Left ventricle myocardium inferior (tissue), 1 donor: Measurements from ENCODE around the gene ARHGAP9. TPM values are rescaled to one million over a fixed set of nuclear protein-coding genes. Genes with fewer than 3 reads are reported as not detected.
"Not testable (repeated sequence)": the region's sequence is repeated elsewhere in the genome, so short reads cannot be mapped to it uniquely, and the experiment has no call there.

ENCODE experiments used
- DNase-seq: peaks from one replicate; pipeline ENCODE4 v3.0.0-alpha.2; 2020
- H3K27ac ChIP-seq: fragments of 200-600 bp; replicated peaks from 2 replicates; pipeline ENCODE4 v1.8.0; 2021
- H3K27me3 ChIP-seq: fragments of 200-600 bp; 2 replicates; pipeline ENCODE4 v1.8.0; 2021; ENCODE audit warnings: low read depth
- H3K36me3 ChIP-seq: fragments of 200-600 bp; 2 replicates; pipeline ENCODE4 v1.8.0; 2021
- H3K4me1 ChIP-seq: fragments of 200-600 bp; 2 replicates; pipeline ENCODE4 v1.8.0; 2021
- H3K4me3 ChIP-seq: fragments of 200-600 bp; 2 replicates; pipeline ENCODE4 v1.8.0; 2021; ENCODE audit warnings: mild to moderate bottlenecking, moderate library complexity
- H3K9me3 ChIP-seq: fragments of 200-600 bp; replicated peaks from 2 replicates; pipeline ENCODE4 v1.8.0; 2021
- CTCF ChIP-seq: fragments of 200-600 bp; IDR thresholded peaks from 2 replicates; pipeline ENCODE4 v1.8.0; 2021; ENCODE audit warnings: antibody characterized with exemption, mild to moderate bottlenecking, borderline replicate concordance
- intact Hi-C: fragments of 100-400 bp; cut with micrococcal nuclease; formaldehyde crosslinking; loops from one replicate; pipeline ENCODE4 v1.11.0; 2022
- total RNA-seq: library from RNA; stranded (reverse); fragmentation: NEBNext Ultra II Directional; extraction: Animal tissue kit (Norgen Biotek cat#: 25700); gene quantifications from one replicate; pipeline ENCODE4 v1.2.1, GENCODE V29; 2021
- donor health status: DM: no; HTN: yes; CAD: no; lungs with severe emphysema.

Gene ARHGAP9
- total RNA-seq, 1 donor from 2014 or later, result 4.2 TPM

- DNase-seq, result no peak
- Histone ChIP-seq H3K36me3 (peaks cover 73% of the 10 kb centered on the region), H3K9me3 (no peaks in the 10 kb centered on the region), H3K4me3 (no peak overlapping the region), H3K27me3 (no peaks in the 10 kb centered on the region), H3K4me1 (peaks cover 8% of the 10 kb centered on the region), H3K27ac (no peak overlapping the region)
- intact Hi-C loops, result no loop called here
- no peak for TF ChIP-seq CTCF
Measured at GRCh38 chr12:57511161-57511560, 31.5 kb upstream of the ARHGAP9 start.

GRCh38 chr12:57507796-57508195 is 28.1 kb upstream of the ARHGAP9 start:
- H3K27ac ChIP-seq, DNase-seq, H3K27me3 ChIP-seq, H3K4me1 ChIP-seq, intact Hi-C loops, H3K9me3 ChIP-seq, H3K4me3 ChIP-seq: not testable (repeated sequence)
- peaks cover 73% of the 10 kb centered on the region for H3K36me3 ChIP-seq

- peaks cover 72% of the 10 kb centered on the region for H3K36me3 ChIP-seq
- H3K27ac ChIP-seq, H3K9me3 ChIP-seq, intact Hi-C loops, DNase-seq, H3K27me3 ChIP-seq, H3K4me1 ChIP-seq, H3K4me3 ChIP-seq: not testable (repeated sequence)
Measured at GRCh38 chr12:57506541-57506940, 26.9 kb upstream of the ARHGAP9 start.

DNA sequence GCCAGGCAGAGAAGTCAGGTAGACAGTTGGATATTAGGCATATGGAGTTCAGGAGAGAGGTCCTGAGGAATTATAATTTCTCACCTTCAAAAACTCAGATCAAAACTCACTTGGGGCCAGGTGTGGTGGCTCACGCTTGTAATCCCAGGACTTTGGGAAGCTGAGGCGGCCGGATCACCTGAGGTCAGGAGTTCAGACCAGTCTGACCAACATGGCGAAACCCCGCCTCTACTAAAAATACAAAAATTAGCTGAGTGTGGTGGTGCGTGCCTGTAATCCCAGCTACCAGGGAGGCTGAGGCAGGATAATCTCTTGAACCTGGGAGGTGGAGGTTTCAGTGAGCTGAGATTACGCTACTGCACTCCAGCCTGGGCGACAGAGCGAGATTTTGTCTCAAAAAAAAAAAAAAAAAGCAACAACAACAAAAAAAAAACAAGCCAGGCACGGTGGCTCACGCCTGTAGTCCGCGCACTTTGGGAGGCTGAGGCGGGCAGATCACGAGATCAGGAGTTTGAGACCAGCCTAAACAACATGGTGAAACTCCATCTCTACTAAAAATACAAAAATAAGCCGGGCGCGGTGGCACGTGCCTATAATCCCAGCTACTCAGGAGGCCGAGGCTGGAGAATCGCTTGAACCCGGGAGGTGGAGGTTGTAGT is 22.8 kb upstream of the ARHGAP9 start:
- DNase-seq, H3K4me1 ChIP-seq, H3K9me3 ChIP-seq, H3K27me3 ChIP-seq, H3K4me3 ChIP-seq, intact Hi-C loops, H3K27ac ChIP-seq: not testable (repeated sequence)
- peaks cover 87% of the 10 kb centered on the region for H3K36me3 ChIP-seq

- Histone ChIP-seq H3K4me3 (no peak overlapping the region), H3K27me3 (no peaks in the 10 kb centered on the region), H3K27ac (no peak overlapping the region), H3K36me3 (peaks cover 89% of the 10 kb centered on the region), H3K9me3 (no peaks in the 10 kb centered on the region), H3K4me1 (no peaks in the 10 kb centered on the region)
- intact Hi-C loops, result no loop called here
- DNase-seq, result no peak
- TF ChIP-seq CTCF, result no peak
Measured at GRCh38 chr12:57500213-57500612, 20.5 kb upstream of the ARHGAP9 start.

DNA sequence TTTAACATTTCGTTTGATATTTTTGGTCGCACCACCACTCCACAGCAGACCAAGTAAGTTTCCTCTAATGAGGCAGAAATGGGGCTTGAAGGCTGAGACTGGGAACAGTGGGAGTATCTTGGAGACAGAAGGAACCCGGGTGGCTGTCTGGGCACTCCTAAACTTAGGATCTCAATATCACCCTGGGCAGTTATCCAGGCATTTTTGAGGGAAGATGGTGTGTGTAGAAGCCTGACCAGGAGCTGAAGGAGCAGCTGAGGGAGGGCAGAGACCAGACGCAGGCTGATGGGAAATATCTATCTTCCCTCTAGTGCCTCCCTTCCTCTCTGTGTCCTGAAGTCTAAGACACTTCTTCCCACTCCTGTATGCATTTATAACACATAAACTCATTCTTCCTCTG is 18.9 kb upstream of the ARHGAP9 start:
- Histone ChIP-seq H3K9me3 (no peaks in the 10 kb centered on the region), H3K27me3 (no peaks in the 10 kb centered on the region), H3K4me3 (no peak overlapping the region), H3K36me3 (peaks cover 77% of the 10 kb centered on the region), H3K4me1 (no peaks in the 10 kb centered on the region), H3K27ac (no peak overlapping the region)
- intact Hi-C loops, result no loop called here
- no peak for TF ChIP-seq CTCF
- no peak for DNase-seq

DNA sequence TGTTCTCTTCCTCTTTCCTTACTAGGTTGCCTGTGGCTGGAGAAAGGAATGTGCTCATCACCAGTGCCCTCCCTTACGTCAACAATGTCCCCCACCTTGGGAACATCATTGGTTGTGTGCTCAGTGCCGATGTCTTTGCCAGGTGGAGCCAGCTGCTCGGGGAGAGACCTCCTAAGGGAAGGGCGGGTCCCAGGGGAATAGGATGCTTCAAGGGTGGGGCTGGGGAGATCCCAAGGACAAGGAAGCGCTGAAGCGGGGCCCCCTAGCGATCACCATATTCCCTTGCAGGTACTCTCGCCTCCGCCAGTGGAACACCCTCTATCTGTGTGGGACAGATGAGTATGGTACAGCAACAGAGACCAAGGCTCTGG is 18.5 kb upstream of the ARHGAP9 start:
- no peak for DNase-seq

More for the DNA sequence above, 18.5 kb upstream of the ARHGAP9 start:
- no peaks in the 10 kb centered on the region for H3K4me1 ChIP-seq
- H3K27ac ChIP-seq, result no peak overlapping the region
- intact Hi-C loops, result no loop called here
- no peak for TF ChIP-seq CTCF
- peaks cover 72% of the 10 kb centered on the region for H3K36me3 ChIP-seq
- H3K4me3 ChIP-seq, result no peak overlapping the region
- no peaks in the 10 kb centered on the region for H3K9me3 ChIP-seq
- H3K27me3 ChIP-seq, result no peaks in the 10 kb centered on the region
